ENCODE measurements around the gene CEP162. TPM values are rescaled to one million over a fixed set of nuclear protein-coding genes. Genes with fewer than 3 reads are reported as not detected.

Gene CEP162
- total and polyA plus RNA-seq, 10 of the 15 experiments (the other 5 are each of a cell fraction or from before 2014, with no cell fraction given) = 2.7 to 7.9 (median 4.5) TPM

DNA sequence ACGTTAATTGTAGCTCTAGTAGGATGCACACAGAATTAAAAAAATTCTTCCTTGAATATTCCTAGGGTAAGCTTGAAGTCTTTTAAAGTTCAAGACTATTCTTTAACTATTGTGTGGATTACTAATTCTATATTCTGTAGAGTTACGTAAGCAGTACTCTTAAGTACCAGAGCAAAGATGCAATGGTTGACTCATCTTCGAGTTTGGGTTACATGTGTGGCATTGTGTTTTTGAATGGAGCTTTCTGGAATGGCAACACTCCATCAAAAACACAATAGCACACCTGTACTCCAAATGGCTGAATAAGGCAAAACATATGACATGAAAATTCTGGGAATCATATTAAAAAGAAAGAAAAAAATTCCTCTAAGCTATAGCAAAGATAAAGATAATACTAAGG lies 33.5 kb upstream of the CEP162 start:
- Histone ChIP-seq H3K79me2 (ENCODE audit: control insufficient read depth, insufficient read depth, low read length) (no peaks in the 10 kb centered on the region), H3K9me3 (replicated peaks; ENCODE audit: control insufficient read depth, insufficient read depth, low read length) (no peaks in the 10 kb centered on the region), H3K27me3 (replicated peaks in 1 of 2; ENCODE audit: control insufficient read depth in 2 of 2, insufficient read depth in 2 of 2, low read length in 1 of 2) (peaks cover 0 to 3% of the 10 kb centered on the region in 2 experiments; a peak in 2 of 4 replicates), H3K27ac (ENCODE audit: control insufficient read depth, insufficient read depth) (no peak overlapping the region), H3K9ac (ENCODE audit: control insufficient read depth, insufficient read depth, low read length) (no peak overlapping the region), H3K4me1 (ENCODE audit: control insufficient read depth, insufficient read depth, low read length) (no peaks in the 10 kb centered on the region), H3K4me3 (no peak overlapping the region), H3K4me2 (ENCODE audit: control insufficient read depth, insufficient read depth) (no peak overlapping the region), H3K36me3 (ENCODE audit: control insufficient read depth in 2 of 2, insufficient read depth in 2 of 2, low read length in 1 of 2) (no peaks in the 10 kb centered on the region), H4K20me1 (ENCODE audit: control insufficient read depth, insufficient read depth) (no peaks in the 10 kb centered on the region), H2AFZ (ENCODE audit: control insufficient read depth, low read depth, low read length) (no peak overlapping the region)
- FAIRE-seq (no peak), ATAC-seq (no peak), DNase-seq (ENCODE audit: low read depth, low spot score) (no peak)
- RAD21 ChIA-PET (ENCODE audit: unreplicated experiment) = no interaction called here
- POLR2A ChIA-PET = no interaction called here
- SMC1A ChIA-PET (ENCODE audit: uncharacterized antibody, unreplicated experiment) = interaction anchor here (0.7 to 1.8 kb wide), 4 partner anchors 23 to 673 kb away, joined by 3 to 5 read pairs (median 4); no protein-coding TSS in a partner anchor
- in situ Hi-C loops (cut with MboI) (no loop called here), intact Hi-C loops (cut with micrococcal nuclease; ENCODE audit: unreplicated experiment) (no loop called here)
- CTCF ChIA-PET = interaction anchor here (0.6 kb wide), 1 partner anchor 512 kb away, joined by 3 read pairs; no protein-coding TSS in a partner anchor
- TF ChIP-seq, protein P1, sequence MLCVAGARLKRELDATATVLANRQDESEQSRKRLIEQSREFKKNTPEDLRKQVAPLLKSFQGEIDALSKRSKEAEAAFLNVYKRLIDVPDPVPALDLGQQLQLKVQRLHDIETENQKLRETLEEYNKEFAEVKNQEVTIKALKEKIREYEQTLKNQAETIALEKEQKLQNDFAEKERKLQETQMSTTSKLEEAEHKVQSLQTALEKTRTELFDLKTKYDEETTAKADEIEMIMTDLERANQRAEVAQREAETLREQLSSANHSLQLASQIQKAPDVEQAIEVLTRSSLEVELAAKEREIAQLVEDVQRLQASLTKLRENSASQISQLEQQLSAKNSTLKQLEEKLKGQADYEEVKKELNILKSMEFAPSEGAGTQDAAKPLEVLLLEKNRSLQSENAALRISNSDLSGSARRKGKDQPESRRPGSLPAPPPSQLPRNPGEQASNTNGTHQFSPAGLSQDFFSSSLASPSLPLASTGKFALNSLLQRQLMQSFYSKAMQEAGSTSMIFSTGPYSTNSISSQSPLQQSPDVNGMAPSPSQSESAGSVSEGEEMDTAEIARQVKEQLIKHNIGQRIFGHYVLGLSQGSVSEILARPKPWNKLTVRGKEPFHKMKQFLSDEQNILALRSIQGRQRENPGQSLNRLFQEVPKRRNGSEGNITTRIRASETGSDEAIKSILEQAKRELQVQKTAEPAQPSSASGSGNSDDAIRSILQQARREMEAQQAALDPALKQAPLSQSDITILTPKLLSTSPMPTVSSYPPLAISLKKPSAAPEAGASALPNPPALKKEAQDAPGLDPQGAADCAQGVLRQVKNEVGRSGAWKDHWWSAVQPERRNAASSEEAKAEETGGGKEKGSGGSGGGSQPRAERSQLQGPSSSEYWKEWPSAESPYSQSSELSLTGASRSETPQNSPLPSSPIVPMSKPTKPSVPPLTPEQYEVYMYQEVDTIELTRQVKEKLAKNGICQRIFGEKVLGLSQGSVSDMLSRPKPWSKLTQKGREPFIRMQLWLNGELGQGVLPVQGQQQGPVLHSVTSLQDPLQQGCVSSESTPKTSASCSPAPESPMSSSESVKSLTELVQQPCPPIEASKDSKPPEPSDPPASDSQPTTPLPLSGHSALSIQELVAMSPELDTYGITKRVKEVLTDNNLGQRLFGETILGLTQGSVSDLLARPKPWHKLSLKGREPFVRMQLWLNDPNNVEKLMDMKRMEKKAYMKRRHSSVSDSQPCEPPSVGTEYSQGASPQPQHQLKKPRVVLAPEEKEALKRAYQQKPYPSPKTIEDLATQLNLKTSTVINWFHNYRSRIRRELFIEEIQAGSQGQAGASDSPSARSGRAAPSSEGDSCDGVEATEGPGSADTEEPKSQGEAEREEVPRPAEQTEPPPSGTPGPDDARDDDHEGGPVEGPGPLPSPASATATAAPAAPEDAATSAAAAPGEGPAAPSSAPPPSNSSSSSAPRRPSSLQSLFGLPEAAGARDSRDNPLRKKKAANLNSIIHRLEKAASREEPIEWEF (IDR thresholded peaks at IDR 0.05; ENCODE audit: insufficient replicate concordance, low read depth, low read length) = no peak
- TF ChIP-seq JUNB (IDR thresholded peaks at IDR 0.05) (no peak), ESRRA (IDR thresholded peaks at IDR 0.05; ENCODE audit: low read length) (no peak)
- TF ChIP-seq, protein P2, sequence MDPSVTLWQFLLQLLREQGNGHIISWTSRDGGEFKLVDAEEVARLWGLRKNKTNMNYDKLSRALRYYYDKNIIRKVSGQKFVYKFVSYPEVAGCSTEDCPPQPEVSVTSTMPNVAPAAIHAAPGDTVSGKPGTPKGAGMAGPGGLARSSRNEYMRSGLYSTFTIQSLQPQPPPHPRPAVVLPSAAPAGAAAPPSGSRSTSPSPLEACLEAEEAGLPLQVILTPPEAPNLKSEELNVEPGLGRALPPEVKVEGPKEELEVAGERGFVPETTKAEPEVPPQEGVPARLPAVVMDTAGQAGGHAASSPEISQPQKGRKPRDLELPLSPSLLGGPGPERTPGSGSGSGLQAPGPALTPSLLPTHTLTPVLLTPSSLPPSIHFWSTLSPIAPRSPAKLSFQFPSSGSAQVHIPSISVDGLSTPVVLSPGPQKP (IDR thresholded peaks at IDR 0.05; ENCODE audit: low read depth, low read length) = no peak
- BruUV-seq (replicated peaks) = no TSS peak
- 30% methylated on average over 3 of the region's 3 CpGs for WGBS (ENCODE audit: insufficient coverage, insufficient replicate concordance, low lambda C conversion rate, missing lambda C conversion rate)
